GM23338 (cell line): ENCODE measurements around the gene CYBA.

Source experiments
- CTCF ChIP-seq, 2 experiments: fragments of 200-600 bp in 1 of 2; sonication (generic) in 1 of 2; conservative IDR thresholded peaks; 2 replicates each; pipeline versions ENCODE4 v1.5.1 to v1.6.1; 2016 to 2017; ENCODE audit warnings: antibody characterized with exemption in 2 of 2, low read depth in 2 of 2, mild to moderate bottlenecking in 2 of 2, moderate library complexity in 1 of 2
- ETS1 ChIP-seq: IDR thresholded peaks from 2 replicates; pipeline ENCODE4 v1.6.1; 2016; ENCODE audit warnings: antibody characterized with exemption
- EZH2 ChIP-seq: fragments of 200-600 bp; sonication (generic); IDR thresholded peaks from one replicate; pipeline ENCODE4 v1.8.0; 2017; ENCODE audit warnings: antibody characterized with exemption, mild to moderate bottlenecking, low read depth; ENCODE audit not compliant: unreplicated experiment
- EZH2phosphoT487 ChIP-seq: fragments of 200-600 bp; sonication (generic); IDR thresholded peaks from one replicate; pipeline ENCODE4 v1.8.1; 2018; ENCODE audit warnings: antibody characterized with exemption; ENCODE audit not compliant: unreplicated experiment
- POLR2AphosphoS5 ChIP-seq: IDR thresholded peaks from 2 replicates; pipeline ENCODE4 v1.6.1; 2016; ENCODE audit warnings: antibody characterized with exemption, low read depth
- ZNF331 ChIP-seq: fragments of 250-450 bp; sonication (Bioruptor Pico); IDR thresholded peaks from 2 replicates; pipeline ENCODE4 v1.5.0; 2020; ENCODE audit warnings: low read depth, mild to moderate bottlenecking, moderate library complexity
- TF ChIP-seq, protein P1 (sequence below): IDR thresholded peaks from one replicate; pipeline ENCODE4 v1.6.1; 2018; ENCODE audit warnings: antibody characterized with exemption; ENCODE audit not compliant: unreplicated experiment

DNA sequence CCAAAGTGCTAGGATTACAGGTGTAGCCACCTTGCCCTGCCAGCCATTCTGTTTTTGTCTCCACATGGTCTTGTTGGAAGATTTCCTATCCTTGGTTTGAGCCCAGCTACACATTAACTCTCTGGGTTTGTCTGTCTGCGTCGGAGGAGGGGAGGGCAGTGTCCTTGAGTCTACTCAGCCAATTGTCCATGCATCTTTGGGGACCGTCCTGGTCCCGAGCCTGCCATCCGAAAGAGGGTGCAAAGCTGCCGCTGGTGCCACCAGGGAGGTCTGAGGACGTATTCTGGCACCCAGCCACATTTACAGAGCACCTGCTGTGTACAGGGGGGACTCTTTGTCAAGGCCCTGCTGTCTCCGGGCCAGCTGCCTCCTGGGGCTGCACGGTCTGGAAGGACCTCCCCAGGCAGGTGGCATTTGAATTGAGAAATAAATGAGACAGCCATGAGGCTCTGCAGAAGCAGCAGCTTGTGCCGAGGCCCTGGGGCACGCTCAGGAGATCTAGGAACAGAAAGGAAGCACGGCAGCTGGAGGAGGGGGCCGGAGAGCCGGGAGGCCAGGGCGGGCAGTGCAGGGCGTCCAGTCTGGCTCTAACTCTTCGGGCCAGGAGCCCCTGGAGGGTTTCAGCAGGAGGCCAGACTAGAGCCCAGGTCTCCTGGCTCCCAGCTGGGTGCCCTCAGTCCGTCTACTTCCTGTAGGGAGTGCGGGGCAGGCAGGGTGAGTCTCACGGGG, 1.5 kb downstream of the CYBA start:
- no peak for TF ChIP-seq CTCF (conservative IDR thresholded peaks at IDR 0.05; ENCODE audit: low read depth in 2 of 2)
- TF ChIP-seq, protein P1, sequence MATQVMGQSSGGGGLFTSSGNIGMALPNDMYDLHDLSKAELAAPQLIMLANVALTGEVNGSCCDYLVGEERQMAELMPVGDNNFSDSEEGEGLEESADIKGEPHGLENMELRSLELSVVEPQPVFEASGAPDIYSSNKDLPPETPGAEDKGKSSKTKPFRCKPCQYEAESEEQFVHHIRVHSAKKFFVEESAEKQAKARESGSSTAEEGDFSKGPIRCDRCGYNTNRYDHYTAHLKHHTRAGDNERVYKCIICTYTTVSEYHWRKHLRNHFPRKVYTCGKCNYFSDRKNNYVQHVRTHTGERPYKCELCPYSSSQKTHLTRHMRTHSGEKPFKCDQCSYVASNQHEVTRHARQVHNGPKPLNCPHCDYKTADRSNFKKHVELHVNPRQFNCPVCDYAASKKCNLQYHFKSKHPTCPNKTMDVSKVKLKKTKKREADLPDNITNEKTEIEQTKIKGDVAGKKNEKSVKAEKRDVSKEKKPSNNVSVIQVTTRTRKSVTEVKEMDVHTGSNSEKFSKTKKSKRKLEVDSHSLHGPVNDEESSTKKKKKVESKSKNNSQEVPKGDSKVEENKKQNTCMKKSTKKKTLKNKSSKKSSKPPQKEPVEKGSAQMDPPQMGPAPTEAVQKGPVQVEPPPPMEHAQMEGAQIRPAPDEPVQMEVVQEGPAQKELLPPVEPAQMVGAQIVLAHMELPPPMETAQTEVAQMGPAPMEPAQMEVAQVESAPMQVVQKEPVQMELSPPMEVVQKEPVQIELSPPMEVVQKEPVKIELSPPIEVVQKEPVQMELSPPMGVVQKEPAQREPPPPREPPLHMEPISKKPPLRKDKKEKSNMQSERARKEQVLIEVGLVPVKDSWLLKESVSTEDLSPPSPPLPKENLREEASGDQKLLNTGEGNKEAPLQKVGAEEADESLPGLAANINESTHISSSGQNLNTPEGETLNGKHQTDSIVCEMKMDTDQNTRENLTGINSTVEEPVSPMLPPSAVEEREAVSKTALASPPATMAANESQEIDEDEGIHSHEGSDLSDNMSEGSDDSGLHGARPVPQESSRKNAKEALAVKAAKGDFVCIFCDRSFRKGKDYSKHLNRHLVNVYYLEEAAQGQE, result no peak
- no peak for TF ChIP-seq POLR2AphosphoS5
- no peak for TF ChIP-seq EZH2
- no peak for TF ChIP-seq ZNF331 (CRISPR knock-in tag)
- TF ChIP-seq EZH2phosphoT487, result no peak
- no peak for TF ChIP-seq ETS1
